GM12873 (cell line): ENCODE data around the gene WWP2.

Source experiments
- CTCF ChIP-seq: IDR thresholded peaks from 2 replicates; pipeline ENCODE4 v1.5.1; 2012; ENCODE audit warnings: low read depth, mild to moderate bottlenecking, moderate library complexity, low read length, control low read depth; ENCODE audit not compliant: insufficient read depth; ENCODE audit errors: missing control alignments

Gene WWP2

GRCh38 chr16:69863401-69864281 lies 101.5 kb downstream of the WWP2 start:
- TF ChIP-seq CTCF: no peak

GRCh38 chr16:69865701-69866100 lies 103.6 kb downstream of the WWP2 start:
- TF ChIP-seq CTCF: no peak

- no peak for TF ChIP-seq CTCF
Measured at GRCh38 chr16:69867784-69868560, 105.8 kb downstream of the WWP2 start.

- no peak for TF ChIP-seq CTCF
Measured at GRCh38 chr16:69870761-69871160, 108.6 kb downstream of the WWP2 start.

GRCh38 chr16:69871708-69872107 lies 109.6 kb downstream of the WWP2 start:
- no peak for TF ChIP-seq CTCF

GRCh38 chr16:69872888-69873287 lies 110.8 kb downstream of the WWP2 start:
- TF ChIP-seq CTCF: no peak

- TF ChIP-seq CTCF: no peak
Measured at GRCh38 chr16:69873783-69874182, 111.7 kb downstream of the WWP2 start.
